ENCODE data around the gene ARMH3. TPM values are rescaled to one million over a fixed set of nuclear protein-coding genes. Genes with fewer than 3 reads are reported as not detected.

Gene ARMH3
- total RNA-seq, 1 experiment from 2014 or later = 17.1 TPM

DNA sequence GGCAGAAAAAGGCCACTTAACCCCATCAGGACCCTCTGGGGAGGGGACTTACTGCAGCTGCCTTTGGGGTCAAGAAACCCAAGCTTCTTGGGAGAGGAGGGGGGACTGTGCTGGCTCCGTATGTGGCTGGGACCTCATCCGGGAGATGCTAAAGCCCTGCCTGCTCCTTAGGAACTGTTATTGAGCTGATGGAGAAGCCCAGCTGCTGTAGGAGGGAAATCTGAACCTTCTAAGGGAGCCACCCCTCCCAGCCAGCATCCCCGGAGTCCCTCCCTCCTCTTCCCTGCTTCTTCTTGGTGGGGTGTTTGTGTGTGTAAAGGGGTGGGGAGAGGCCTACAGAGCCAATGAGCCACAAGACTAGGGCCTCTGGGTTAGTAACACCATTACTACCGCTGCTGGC is 220.6 kb downstream of the ARMH3 start:
- ChIA-PET POLR2A (interaction anchor here (0.6 to 1.5 kb wide), 2 partner anchors 17 to 188 kb away, joined by 4 to 5 read pairs; partner anchors contain the start of gene OGA), CTCF (interaction anchor here (0.6 to 3.0 kb wide), 19 partner anchors 8 to 272 kb away, joined by 3 to 36 read pairs (median 4); partner anchors contain the start of genes DPCD, KCNIP2, OGA and POLL)
- DNase-seq (ENCODE audit: low spot score) (no peak), ATAC-seq (no peak)
- peaks cover 28% of the 10 kb centered on the region for H3K4me1 Mint-ChIP-seq
- H3K4me3 Mint-ChIP-seq = no peak overlapping the region
- H3K36me3 Mint-ChIP-seq = no peaks in the 10 kb centered on the region
- H3K27me3 Mint-ChIP-seq (ENCODE audit: low read depth) = no peaks in the 10 kb centered on the region; the same call in none of the 2 replicates
- peak overlapping the region; percentile 63 for H3K27ac Mint-ChIP-seq
- TF ChIP-seq FOXK1 (CRISPR knock-in tag; IDR thresholded peaks at IDR 0.05) = no peak
- no peaks in the 10 kb centered on the region for H3K9me3 Mint-ChIP-seq

DNA sequence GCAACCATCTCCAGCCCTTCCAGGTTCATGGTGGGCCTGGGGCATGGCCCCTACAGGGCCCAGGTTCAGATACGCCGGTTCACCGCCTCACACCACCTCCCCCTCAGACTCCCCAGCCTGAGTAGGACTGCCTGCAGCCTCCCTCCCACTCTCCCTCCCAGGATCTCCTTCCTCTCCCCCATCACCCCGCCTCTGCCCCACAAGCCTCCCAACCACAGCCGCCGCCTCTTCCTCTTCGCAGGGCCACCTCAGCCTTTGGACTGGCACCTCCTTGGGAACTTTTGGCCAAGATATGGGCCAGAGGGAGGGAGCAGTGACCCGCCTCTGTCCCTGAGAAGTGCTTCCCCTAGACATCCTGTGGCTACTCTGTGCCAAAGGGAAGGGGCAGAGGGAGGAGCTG is 221.6 kb downstream of the ARMH3 start:
- no peak overlapping the region for H3K4me3 Mint-ChIP-seq
- H3K27ac Mint-ChIP-seq = no peak overlapping the region
- H3K4me1 Mint-ChIP-seq = peaks cover 30% of the 10 kb centered on the region
- no peaks in the 10 kb centered on the region for H3K9me3 Mint-ChIP-seq
- ChIA-PET POLR2A (no interaction called here), CTCF (no interaction called here)
- TF ChIP-seq, protein P1, sequence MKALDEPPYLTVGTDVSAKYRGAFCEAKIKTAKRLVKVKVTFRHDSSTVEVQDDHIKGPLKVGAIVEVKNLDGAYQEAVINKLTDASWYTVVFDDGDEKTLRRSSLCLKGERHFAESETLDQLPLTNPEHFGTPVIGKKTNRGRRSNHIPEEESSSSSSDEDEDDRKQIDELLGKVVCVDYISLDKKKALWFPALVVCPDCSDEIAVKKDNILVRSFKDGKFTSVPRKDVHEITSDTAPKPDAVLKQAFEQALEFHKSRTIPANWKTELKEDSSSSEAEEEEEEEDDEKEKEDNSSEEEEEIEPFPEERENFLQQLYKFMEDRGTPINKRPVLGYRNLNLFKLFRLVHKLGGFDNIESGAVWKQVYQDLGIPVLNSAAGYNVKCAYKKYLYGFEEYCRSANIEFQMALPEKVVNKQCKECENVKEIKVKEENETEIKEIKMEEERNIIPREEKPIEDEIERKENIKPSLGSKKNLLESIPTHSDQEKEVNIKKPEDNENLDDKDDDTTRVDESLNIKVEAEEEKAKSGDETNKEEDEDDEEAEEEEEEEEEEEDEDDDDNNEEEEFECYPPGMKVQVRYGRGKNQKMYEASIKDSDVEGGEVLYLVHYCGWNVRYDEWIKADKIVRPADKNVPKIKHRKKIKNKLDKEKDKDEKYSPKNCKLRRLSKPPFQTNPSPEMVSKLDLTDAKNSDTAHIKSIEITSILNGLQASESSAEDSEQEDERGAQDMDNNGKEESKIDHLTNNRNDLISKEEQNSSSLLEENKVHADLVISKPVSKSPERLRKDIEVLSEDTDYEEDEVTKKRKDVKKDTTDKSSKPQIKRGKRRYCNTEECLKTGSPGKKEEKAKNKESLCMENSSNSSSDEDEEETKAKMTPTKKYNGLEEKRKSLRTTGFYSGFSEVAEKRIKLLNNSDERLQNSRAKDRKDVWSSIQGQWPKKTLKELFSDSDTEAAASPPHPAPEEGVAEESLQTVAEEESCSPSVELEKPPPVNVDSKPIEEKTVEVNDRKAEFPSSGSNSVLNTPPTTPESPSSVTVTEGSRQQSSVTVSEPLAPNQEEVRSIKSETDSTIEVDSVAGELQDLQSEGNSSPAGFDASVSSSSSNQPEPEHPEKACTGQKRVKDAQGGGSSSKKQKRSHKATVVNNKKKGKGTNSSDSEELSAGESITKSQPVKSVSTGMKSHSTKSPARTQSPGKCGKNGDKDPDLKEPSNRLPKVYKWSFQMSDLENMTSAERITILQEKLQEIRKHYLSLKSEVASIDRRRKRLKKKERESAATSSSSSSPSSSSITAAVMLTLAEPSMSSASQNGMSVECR (CRISPR knock-in tag; IDR thresholded peaks at IDR 0.05; ENCODE audit: borderline replicate concordance) = no peak
- TF ChIP-seq, protein P2, sequence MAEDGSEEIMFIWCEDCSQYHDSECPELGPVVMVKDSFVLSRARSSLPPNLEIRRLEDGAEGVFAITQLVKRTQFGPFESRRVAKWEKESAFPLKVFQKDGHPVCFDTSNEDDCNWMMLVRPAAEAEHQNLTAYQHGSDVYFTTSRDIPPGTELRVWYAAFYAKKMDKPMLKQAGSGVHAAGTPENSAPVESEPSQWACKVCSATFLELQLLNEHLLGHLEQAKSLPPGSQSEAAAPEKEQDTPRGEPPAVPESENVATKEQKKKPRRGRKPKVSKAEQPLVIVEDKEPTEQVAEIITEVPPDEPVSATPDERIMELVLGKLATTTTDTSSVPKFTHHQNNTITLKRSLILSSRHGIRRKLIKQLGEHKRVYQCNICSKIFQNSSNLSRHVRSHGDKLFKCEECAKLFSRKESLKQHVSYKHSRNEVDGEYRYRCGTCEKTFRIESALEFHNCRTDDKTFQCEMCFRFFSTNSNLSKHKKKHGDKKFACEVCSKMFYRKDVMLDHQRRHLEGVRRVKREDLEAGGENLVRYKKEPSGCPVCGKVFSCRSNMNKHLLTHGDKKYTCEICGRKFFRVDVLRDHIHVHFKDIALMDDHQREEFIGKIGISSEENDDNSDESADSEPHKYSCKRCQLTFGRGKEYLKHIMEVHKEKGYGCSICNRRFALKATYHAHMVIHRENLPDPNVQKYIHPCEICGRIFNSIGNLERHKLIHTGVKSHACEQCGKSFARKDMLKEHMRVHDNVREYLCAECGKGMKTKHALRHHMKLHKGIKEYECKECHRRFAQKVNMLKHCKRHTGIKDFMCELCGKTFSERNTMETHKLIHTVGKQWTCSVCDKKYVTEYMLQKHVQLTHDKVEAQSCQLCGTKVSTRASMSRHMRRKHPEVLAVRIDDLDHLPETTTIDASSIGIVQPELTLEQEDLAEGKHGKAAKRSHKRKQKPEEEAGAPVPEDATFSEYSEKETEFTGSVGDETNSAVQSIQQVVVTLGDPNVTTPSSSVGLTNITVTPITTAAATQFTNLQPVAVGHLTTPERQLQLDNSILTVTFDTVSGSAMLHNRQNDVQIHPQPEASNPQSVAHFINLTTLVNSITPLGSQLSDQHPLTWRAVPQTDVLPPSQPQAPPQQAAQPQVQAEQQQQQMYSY (CRISPR knock-in tag; IDR thresholded peaks at IDR 0.05) = no peak
- TF ChIP-seq, protein P3, sequence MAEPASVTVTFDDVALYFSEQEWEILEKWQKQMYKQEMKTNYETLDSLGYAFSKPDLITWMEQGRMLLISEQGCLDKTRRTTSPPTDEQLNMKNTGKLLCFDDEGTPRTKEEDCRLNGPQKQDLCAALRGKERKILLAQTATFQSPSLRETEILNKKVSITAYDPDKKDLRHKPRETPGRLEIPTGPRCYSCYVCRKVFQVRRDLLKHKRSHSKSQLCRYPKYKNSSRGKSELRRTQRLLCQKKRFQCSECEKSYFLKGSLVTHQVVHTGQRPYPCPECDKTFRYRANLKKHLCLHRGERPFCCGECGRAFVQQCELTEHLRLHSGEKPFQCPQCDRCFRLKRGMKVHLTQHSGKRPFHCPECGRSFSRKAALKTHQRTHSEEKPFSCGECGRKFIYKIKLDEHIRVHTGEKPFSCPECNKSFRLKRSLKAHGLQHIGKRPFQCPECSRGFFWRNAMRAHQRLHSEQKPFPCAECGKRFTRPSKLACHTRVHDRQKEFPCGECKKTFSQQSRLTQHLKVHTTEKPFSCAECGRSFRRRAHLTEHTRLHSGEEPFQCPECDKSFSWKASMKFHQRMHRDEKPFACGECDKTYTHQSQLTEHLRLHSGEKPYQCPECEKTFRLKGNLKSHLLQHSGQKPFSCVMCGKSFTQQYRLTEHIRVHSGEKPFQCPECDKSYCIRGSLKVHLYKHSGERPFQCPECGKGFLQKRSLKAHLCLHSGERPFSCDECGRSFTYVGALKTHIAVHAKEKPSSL (CRISPR knock-in tag; conservative IDR thresholded peaks at IDR 0.05) = no peak
- TF ChIP-seq HMGA2 (CRISPR knock-in tag; IDR thresholded peaks at IDR 0.05) = no peak
- no peak for TF ChIP-seq ZNF232 (CRISPR knock-in tag; IDR thresholded peaks at IDR 0.05)
- TF ChIP-seq JUN (CRISPR knock-in tag; IDR thresholded peaks at IDR 0.05) = no peak
- no peak for DNase-seq (ENCODE audit: low spot score)
- no peak for ATAC-seq
- H3K36me3 Mint-ChIP-seq = no peaks in the 10 kb centered on the region
- H3K27me3 Mint-ChIP-seq (ENCODE audit: low read depth) = no peaks in the 10 kb centered on the region; the same call in none of the 2 replicates

DNA sequence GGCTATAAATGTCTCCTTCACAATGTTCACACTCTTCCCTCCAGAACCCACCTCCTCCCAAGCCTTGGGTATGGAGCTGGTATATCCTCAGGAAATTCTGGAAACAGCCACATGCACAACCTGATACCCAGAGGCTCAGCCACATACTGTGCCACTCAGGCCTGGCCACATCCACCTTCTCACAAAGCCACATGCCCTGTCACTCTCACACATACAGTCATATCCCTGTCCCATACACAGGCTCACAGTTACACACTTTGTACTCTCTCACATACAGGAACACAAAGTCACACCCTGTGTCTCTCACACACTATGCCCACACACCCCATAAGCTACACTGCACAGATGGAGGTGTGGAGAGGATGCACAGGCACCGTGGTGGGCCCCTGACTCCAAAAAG is 222.5 kb downstream of the ARMH3 start:
- CTCF ChIA-PET = interaction anchor here (1.1 to 1.6 kb wide), 3 partner anchors 15 to 176 kb away, joined by 4 to 6 read pairs (median 5); no protein-coding TSS in a partner anchor
- no peaks in the 10 kb centered on the region for H3K9me3 Mint-ChIP-seq
- no peaks in the 10 kb centered on the region for H3K36me3 Mint-ChIP-seq
- ATAC-seq (no peak), DNase-seq (ENCODE audit: low spot score) (no peak)
- POLR2A ChIA-PET = no interaction called here
- no peaks in the 10 kb centered on the region; the same call in none of the 2 replicates for H3K27me3 Mint-ChIP-seq (ENCODE audit: low read depth)
- TF ChIP-seq ATF1 (CRISPR knock-in tag; IDR thresholded peaks at IDR 0.05) (no peak), ETV6 (CRISPR knock-in tag; IDR thresholded peaks at IDR 0.05) (no peak), ZNF416 (CRISPR knock-in tag; IDR thresholded peaks at IDR 0.05) (no peak), ZNF232 (CRISPR knock-in tag; IDR thresholded peaks at IDR 0.05) (no peak), CREB1 (CRISPR knock-in tag; IDR thresholded peaks at IDR 0.05) (no peak), ESRRA (CRISPR knock-in tag; IDR thresholded peaks at IDR 0.05; ENCODE audit: borderline replicate concordance) (no peak), MXD4 (CRISPR knock-in tag; IDR thresholded peaks at IDR 0.05; ENCODE audit: borderline replicate concordance) (no peak)
- TF ChIP-seq, protein P4, sequence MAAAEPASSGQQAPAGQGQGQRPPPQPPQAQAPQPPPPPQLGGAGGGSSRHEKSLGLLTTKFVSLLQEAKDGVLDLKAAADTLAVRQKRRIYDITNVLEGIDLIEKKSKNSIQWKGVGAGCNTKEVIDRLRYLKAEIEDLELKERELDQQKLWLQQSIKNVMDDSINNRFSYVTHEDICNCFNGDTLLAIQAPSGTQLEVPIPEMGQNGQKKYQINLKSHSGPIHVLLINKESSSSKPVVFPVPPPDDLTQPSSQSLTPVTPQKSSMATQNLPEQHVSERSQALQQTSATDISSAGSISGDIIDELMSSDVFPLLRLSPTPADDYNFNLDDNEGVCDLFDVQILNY (CRISPR knock-in tag; IDR thresholded peaks at IDR 0.05) = no peak
- TF ChIP-seq, protein P5, sequence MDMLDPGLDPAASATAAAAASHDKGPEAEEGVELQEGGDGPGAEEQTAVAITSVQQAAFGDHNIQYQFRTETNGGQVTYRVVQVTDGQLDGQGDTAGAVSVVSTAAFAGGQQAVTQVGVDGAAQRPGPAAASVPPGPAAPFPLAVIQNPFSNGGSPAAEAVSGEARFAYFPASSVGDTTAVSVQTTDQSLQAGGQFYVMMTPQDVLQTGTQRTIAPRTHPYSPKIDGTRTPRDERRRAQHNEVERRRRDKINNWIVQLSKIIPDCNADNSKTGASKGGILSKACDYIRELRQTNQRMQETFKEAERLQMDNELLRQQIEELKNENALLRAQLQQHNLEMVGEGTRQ (CRISPR knock-in tag; IDR thresholded peaks at IDR 0.05) = no peak
- TF ChIP-seq, protein P6, sequence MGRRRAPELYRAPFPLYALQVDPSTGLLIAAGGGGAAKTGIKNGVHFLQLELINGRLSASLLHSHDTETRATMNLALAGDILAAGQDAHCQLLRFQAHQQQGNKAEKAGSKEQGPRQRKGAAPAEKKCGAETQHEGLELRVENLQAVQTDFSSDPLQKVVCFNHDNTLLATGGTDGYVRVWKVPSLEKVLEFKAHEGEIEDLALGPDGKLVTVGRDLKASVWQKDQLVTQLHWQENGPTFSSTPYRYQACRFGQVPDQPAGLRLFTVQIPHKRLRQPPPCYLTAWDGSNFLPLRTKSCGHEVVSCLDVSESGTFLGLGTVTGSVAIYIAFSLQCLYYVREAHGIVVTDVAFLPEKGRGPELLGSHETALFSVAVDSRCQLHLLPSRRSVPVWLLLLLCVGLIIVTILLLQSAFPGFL (CRISPR knock-in tag; IDR thresholded peaks at IDR 0.05; ENCODE audit: borderline replicate concordance) = no peak
- TF ChIP-seq, protein P7, sequence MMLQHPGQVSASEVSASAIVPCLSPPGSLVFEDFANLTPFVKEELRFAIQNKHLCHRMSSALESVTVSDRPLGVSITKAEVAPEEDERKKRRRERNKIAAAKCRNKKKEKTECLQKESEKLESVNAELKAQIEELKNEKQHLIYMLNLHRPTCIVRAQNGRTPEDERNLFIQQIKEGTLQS (CRISPR knock-in tag; conservative IDR thresholded peaks at IDR 0.05) = no peak
- no peak overlapping the region for H3K27ac Mint-ChIP-seq
- H3K4me3 Mint-ChIP-seq = no peak overlapping the region
- H3K4me1 Mint-ChIP-seq = peaks cover 30% of the 10 kb centered on the region
